Mucosa of rectum (tissue), 2 donors: ENCODE results near the gene TNKS1BP1.

Source experiments
- H3K27ac ChIP-seq, 2 donors: one replicate each; pipeline ENCODE4 v1.7.0; 2013; ENCODE audit warnings: inconsistent platforms in 2 of 2, low read depth in 2 of 2, low read length in 2 of 2
- H3K27me3 ChIP-seq, 2 donors: one replicate each; pipeline ENCODE4 v1.7.0; 2013; ENCODE audit warnings: low read length in 2 of 2; ENCODE audit not compliant: control insufficient read depth in 2 of 2, insufficient read depth in 2 of 2
- H3K36me3 ChIP-seq, 2 donors: one replicate each; pipeline ENCODE4 v1.7.0; 2013; ENCODE audit warnings: low read length in 2 of 2; ENCODE audit not compliant: control insufficient read depth in 2 of 2, insufficient read depth in 2 of 2
- H3K4me1 ChIP-seq, 2 donors: one replicate each; pipeline ENCODE4 v1.7.0; 2013; ENCODE audit warnings: low read length in 2 of 2, mild to moderate bottlenecking in 1 of 2; ENCODE audit not compliant: control insufficient read depth in 2 of 2, insufficient read depth in 2 of 2
- H3K4me3 ChIP-seq, 2 donors: one replicate each; pipeline ENCODE4 v1.7.0; 2013; ENCODE audit warnings: low read length in 2 of 2
- H3K9ac ChIP-seq, 2 donors: one replicate each; pipeline ENCODE4 v1.7.0; 2013; ENCODE audit warnings: low read length in 2 of 2, low read depth in 1 of 2, mild to moderate bottlenecking in 1 of 2
- H3K9me3 ChIP-seq, 2 donors: one replicate each; pipeline ENCODE4 v1.7.0; 2013; ENCODE audit warnings: low read length in 2 of 2; ENCODE audit not compliant: control insufficient read depth in 2 of 2
- donor health status: healthy.
- donor health status: Normal muscosa, but diverticular disease.

The TNKS1BP1 gene

GRCh38 chr11:57312511-57313021 lies 12.2 kb downstream of the TNKS1BP1 start:
- H3K4me1 ChIP-seq: peaks cover 30 to 40% of the 10 kb centered on the region in 2 donors
- peak overlapping the region; percentile 84 to 85 for H3K27ac ChIP-seq
- no peak overlapping the region for H3K4me3 ChIP-seq
- H3K9ac ChIP-seq: no peak overlapping the region
- peaks cover 55 to 58% of the 10 kb centered on the region in 2 donors for H3K36me3 ChIP-seq
- no peaks in the 10 kb centered on the region for H3K9me3 ChIP-seq
- H3K27me3 ChIP-seq: no peaks in the 10 kb centered on the region

DNA sequence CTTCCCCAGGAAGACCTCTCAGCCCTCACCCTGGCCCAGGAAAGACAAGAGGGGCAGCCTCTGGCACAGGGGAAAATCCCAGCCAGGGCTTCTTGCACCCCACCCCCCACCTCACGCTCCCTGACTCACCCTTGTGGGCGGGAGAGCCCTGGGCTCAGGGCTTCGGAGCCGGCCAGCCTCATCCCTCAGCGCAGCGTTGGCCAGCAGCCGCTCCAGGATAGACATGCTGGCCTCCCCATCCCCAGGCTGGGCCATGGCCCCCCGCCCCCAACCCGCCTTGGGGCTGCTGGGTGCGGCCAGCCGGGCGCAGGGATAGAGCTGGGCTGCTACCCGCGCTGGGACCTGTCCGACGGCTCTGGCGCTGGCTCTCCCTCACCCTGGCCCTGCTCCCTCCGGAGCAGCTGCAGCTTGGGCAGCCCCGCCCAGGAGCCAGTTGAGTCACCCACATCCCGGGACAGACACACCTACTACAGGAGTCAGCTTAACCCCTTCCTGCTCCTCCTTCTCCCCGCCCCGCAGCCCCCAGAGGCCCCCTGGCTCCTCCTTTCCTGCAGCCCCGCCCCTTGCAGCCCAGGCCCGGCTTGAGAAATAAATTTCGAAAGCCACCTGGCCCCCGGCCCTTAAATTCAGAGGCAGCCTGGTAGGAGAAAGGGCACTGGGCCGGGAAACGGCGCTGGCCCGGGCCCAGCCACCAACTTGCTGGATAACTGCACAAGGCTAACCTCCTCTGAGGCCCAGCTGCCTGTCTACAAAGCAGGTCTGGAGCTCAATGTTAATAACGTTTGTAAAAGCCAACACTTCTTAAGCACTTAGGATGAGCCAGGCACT lies 13.4 kb downstream of the TNKS1BP1 start:
- peaks cover 46% of the 10 kb centered on the region in 2 donors for H3K36me3 ChIP-seq
- H3K4me3 ChIP-seq: peak overlapping the region; percentile 53 to 65
- H3K9ac ChIP-seq: peak overlapping the region; percentile 55 to 60
- no peaks in the 10 kb centered on the region for H3K27me3 ChIP-seq
- no peaks in the 10 kb centered on the region for H3K9me3 ChIP-seq
- H3K4me1 ChIP-seq: peaks cover 19 to 38% of the 10 kb centered on the region in 2 donors
- H3K27ac ChIP-seq: peak overlapping the region; percentile 84 to 85

GRCh38 chr11:57310630-57311086 lies 14.1 kb downstream of the TNKS1BP1 start:
- Histone ChIP-seq H3K27ac (peak overlapping the region; percentile 84 to 85), H3K9me3 (no peaks in the 10 kb centered on the region), H3K9ac (peak overlapping the region; percentile 55 to 60), H3K4me1 (peaks cover 19 to 32% of the 10 kb centered on the region in 2 donors), H3K4me3 (peak overlapping the region; percentile 53 to 65), H3K27me3 (no peaks in the 10 kb centered on the region), H3K36me3 (peaks cover 40 to 43% of the 10 kb centered on the region in 2 donors)

- peaks cover 19 to 31% of the 10 kb centered on the region in 2 donors for H3K4me1 ChIP-seq
- no peaks in the 10 kb centered on the region for H3K27me3 ChIP-seq
- no peak overlapping the region for H3K4me3 ChIP-seq
- H3K36me3 ChIP-seq: peaks cover 35 to 42% of the 10 kb centered on the region in 2 donors
- H3K27ac ChIP-seq: no peak overlapping the region
- peak overlapping the region in 1 of 2 donors; percentile 55 for H3K9ac ChIP-seq
- no peaks in the 10 kb centered on the region for H3K9me3 ChIP-seq
Observed at GRCh38 chr11:57310091-57310490, 14.7 kb downstream of the TNKS1BP1 start.

DNA sequence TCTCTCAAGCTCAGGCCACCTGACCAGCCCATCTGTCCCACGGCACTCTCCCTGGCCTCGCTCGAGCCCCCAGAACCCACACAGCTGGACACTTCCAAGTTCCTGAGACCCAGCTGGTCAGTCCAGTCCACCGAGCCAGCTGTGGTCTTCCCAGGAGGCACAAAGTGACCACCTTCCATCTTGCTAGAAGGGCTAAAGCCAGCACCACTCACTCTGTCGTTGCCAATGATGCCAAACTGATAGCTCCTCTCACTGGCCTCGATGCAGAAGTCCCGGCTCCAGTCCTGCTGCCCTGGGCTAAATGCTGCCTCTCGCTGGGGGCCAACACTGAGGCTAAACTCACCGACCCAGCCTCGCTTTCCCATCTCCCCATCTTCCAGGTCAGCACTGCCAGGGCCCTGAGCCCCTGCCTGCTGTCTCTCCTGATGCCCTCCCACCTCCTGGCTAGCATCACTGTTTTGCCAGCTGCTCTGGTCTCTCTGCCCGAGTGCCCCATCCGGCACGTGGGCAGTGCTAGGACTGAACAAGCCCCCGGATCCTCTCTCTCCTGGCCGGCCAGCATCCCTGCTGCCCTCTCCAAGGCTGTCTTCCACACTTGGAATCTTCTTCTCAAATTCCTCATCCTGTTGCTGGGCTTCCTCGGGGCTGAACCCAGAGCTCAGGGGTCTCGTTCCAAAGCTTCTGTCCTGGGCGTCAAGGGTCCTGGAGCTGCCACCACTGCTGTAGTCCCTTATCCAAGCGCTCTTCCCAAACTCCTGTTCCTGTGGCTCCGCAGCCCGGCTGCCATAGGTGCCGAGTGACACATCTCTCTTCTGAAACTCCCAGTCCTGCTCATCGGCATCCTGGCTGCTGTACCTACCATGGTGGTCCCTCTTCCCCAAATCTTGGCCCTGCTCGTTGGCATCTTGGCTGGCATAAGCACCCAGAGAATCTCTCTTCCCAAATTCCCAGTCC lies 15.4 kb downstream of the TNKS1BP1 start:
- peaks cover 28 to 35% of the 10 kb centered on the region in 2 donors for H3K36me3 ChIP-seq
- no peak overlapping the region for H3K4me3 ChIP-seq
- H3K9ac ChIP-seq: no peak overlapping the region
- H3K27ac ChIP-seq: no peak overlapping the region
- H3K4me1 ChIP-seq: peaks cover 19 to 33% of the 10 kb centered on the region in 2 donors
- no peaks in the 10 kb centered on the region for H3K27me3 ChIP-seq
- H3K9me3 ChIP-seq: no peaks in the 10 kb centered on the region

DNA sequence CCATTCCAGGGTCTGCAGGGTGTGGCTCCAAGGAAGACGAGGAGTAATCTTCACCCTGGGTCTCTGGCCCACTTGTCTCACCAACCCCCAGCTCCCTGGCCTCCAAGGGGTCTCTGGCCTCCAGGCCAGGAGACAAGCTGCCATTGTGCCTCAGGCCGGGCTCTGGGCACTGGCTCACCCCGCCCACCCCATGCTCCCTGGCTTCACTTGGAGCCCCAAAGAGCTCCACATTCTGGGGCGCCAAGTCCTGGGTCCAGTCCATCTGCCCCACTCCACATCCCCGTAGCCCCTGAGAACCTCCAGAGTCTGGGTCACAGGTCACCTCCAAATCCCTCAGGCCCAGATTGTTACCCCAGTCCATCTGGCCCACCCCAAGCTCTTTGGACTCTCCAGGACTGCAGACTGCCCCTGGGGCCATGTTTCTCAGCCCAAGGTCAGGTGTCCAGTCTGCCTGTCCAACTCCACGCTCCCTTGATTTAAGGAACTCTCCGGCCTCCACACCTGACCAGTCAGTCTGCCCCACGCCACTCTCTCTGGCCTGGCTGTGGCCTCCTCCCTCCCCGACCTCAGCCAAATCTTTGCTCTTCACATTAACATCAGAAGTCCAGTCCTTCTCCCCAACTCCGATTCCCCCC lies 16.2 kb downstream of the TNKS1BP1 start:
- H3K36me3 ChIP-seq: peaks cover 20 to 30% of the 10 kb centered on the region in 2 donors
- no peak overlapping the region for H3K9ac ChIP-seq
- no peaks in the 10 kb centered on the region for H3K27me3 ChIP-seq
- no peak overlapping the region for H3K4me3 ChIP-seq
- H3K27ac ChIP-seq: no peak overlapping the region
- peaks cover 19 to 33% of the 10 kb centered on the region in 2 donors for H3K4me1 ChIP-seq
- no peaks in the 10 kb centered on the region for H3K9me3 ChIP-seq

DNA sequence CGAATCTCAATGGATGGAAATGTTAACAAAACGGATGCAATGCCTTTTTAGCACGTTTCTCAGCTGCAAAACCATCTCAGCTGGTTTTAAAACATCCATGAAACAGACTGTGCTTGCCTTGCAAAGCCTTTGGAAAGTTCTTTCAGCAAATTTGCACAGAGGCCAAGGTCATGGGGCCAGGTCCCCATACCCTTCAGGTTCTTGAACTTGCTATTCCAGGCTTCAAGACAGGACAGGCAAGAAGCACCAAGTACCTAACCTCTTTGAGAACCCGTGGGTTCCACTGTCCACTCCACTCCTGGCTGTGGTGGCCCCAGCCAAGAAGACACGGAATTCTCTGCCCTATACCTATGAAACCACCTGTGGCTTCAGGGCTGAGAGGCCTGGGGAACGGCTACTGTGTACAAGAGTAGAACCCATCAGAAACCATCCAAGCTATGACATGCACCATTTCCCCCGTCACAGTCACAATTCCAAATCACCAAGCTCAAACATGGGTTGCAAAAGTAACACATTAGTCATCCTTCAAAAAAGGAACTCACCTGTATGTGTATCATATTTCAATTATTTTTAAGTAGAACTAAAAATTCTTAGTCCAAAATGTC lies 17.0 kb downstream of the TNKS1BP1 start:
- Histone ChIP-seq H3K4me3 (no peak overlapping the region), H3K9me3 (no peaks in the 10 kb centered on the region), H3K36me3 (peaks cover 27 to 30% of the 10 kb centered on the region in 2 donors), H3K9ac (no peak overlapping the region), H3K27ac (no peak overlapping the region), H3K4me1 (peaks cover 15 to 27% of the 10 kb centered on the region in 2 donors), H3K27me3 (no peaks in the 10 kb centered on the region)

DNA sequence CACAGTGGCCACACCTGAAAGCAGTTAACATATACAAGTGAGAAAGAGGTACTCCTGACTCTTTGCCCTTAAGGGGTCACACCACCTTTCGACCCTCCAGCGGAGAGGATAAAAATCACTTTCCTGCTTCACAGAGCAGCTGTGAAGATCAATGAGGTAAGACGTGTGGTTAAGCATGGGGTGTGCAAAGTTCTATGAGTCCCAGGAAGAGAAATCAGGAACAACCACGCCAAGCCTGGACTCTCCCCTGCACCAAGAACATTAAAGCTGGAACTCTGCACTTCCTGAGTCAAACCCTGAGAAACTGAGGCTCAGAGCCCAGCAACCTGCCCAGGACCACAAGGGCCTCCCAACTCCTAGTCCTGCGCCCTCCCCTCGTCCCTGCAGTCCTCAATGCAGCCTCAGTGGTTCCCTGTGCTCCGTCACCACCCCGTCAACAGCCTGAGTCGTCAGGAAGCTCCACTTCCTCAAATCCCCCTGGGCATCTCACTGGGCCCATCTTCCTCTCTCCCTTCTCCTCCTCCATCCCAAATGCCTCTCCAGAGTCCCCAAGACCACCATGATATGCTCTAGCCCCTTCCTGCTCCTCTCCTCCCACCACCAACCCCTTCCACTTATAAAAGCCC lies 17.7 kb downstream of the TNKS1BP1 start:
- no peak overlapping the region for H3K9ac ChIP-seq
- peaks cover 12 to 20% of the 10 kb centered on the region in 2 donors for H3K4me1 ChIP-seq
- H3K9me3 ChIP-seq: no peaks in the 10 kb centered on the region
- H3K36me3 ChIP-seq: peaks cover 27 to 33% of the 10 kb centered on the region in 2 donors
- no peaks in the 10 kb centered on the region for H3K27me3 ChIP-seq
- H3K4me3 ChIP-seq: no peak overlapping the region
- H3K27ac ChIP-seq: no peak overlapping the region
